ENCODE data around the gene DPYSL5. TPM values are rescaled to one million over a fixed set of nuclear protein-coding genes. Genes with fewer than 3 reads are reported as not detected.

The DPYSL5 gene
- total and polyA plus RNA-seq, 9 of the 15 experiments (the other 6 are each of a cell fraction or from before 2014, with no cell fraction given) = 0.06 TPM; not detected in 8

GRCh38 chr2:26880161-26880560, 32.2 kb downstream of the DPYSL5 start:
- Histone ChIP-seq H4K20me1 (replicated peaks; ENCODE audit: control insufficient read depth, insufficient read depth, low read length) (0 out of 2 replicates have a peak, but pooled peaks cover 5% of the 10 kb centered on the region), H3K4me1 (replicated peaks in 1 of 2; ENCODE audit: control insufficient read depth in 2 of 2, insufficient read depth in 2 of 2, low read length in 2 of 2) (no peaks in the 10 kb centered on the region), H3K4me3 (no peak overlapping the region), H3K9me3 (replicated peaks; ENCODE audit: control insufficient read depth, insufficient read depth, low read depth, low read length) (no peaks in the 10 kb centered on the region), H3K79me2 (ENCODE audit: control insufficient read depth, insufficient read depth, low read length) (no peaks in the 10 kb centered on the region), H3K9ac (ENCODE audit: insufficient read depth in 1 of 2, low read depth in 2 of 2, low read length in 2 of 2) (no peak overlapping the region), H3K9me1 (ENCODE audit: control insufficient read depth, insufficient read depth, low read length) (no peaks in the 10 kb centered on the region), H3K36me3 (ENCODE audit: control insufficient read depth, insufficient read depth, low read length) (no peaks in the 10 kb centered on the region), H3K27me3 (ENCODE audit: control insufficient read depth in 2 of 2, insufficient read depth in 2 of 2, low read length in 2 of 2) (peaks cover 7 to 61% of the 10 kb centered on the region in 2 experiments; a peak in 3 of 5 replicates), H3K27ac (ENCODE audit: extremely low read depth, low read depth, low read length) (no peak overlapping the region), H2AFZ (ENCODE audit: low read depth, low read length) (no peak overlapping the region), H3K4me2 (ENCODE audit: insufficient read depth, low read length) (no peak overlapping the region)
- POLR2A ChIA-PET = interaction anchor here (1.7 kb wide), 1 partner anchor 18 kb away, joined by 4 read pairs; no protein-coding TSS in a partner anchor
- DNase-seq (ENCODE audit: extremely low read depth in 1 of 4, low spot score in 3 of 4) = no peak
- in situ Hi-C loops (cut with MboI) = no loop called here
- ATAC-seq = no peak
- no peak for FAIRE-seq
- intact Hi-C loops (cut with micrococcal nuclease) = no loop called here
- no TSS peak for BruUV-seq (replicated peaks)
- CTCF ChIA-PET (ENCODE audit: low intra/inter-chr PET ratio) = no interaction called here
- 0% methylated on average over 2 of the region's 2 CpGs for WGBS (ENCODE audit: insufficient coverage, low coverage, missing lambda C conversion rate)
- TF ChIP-seq E2F8 (IDR thresholded peaks at IDR 0.05; ENCODE audit: low read depth, partially characterized antibody) (no peak), EP300 (IDR thresholded peaks at IDR 0.05; ENCODE audit: low read length) (no peak), KLF1 (tag; IDR thresholded peaks at IDR 0.05) (no peak), GTF3C2 (IDR thresholded peaks at IDR 0.05; ENCODE audit: borderline replicate concordance, extremely low read depth, insufficient read length) (no peak), FOXP4 (CRISPR knock-in tag; IDR thresholded peaks at IDR 0.05; ENCODE audit: borderline replicate concordance) (no peak), TOE1 (IDR thresholded peaks at IDR 0.05; ENCODE audit: borderline replicate concordance) (no peak), TOE1 (CRISPR knock-in tag; IDR thresholded peaks at IDR 0.05; ENCODE audit: borderline replicate concordance, low read depth) (no peak), POLR2AphosphoS5 (IDR thresholded peaks at IDR 0.05; ENCODE audit: control insufficient read depth, insufficient read depth, low read depth, low read length) (no peak), BDP1 (IDR thresholded peaks at IDR 0.05; ENCODE audit: insufficient read depth, insufficient read length) (no peak), CXXC5 (CRISPR knock-in tag; IDR thresholded peaks at IDR 0.05) (no peak), ZBTB12 (CRISPR knock-in tag; IDR thresholded peaks at IDR 0.05) (no peak), CHCHD3 (CRISPR knock-in tag; IDR thresholded peaks at IDR 0.05) (no peak), PML (IDR thresholded peaks at IDR 0.05; ENCODE audit: low read length) (no peak), RFX7 (CRISPR knock-in tag; IDR thresholded peaks at IDR 0.05) (no peak)

Data from K562 (cell line).